Ishikawa (cell line): ENCODE results near the gene FAM120A.

Experiments
- EP300 ChIP-seq: IDR thresholded peaks from 2 replicates; pipeline ENCODE4 v1.6.1; 2012; ENCODE audit warnings: borderline replicate concordance
- MAX ChIP-seq: IDR thresholded peaks from 2 replicates; pipeline ENCODE4 v1.6.1; 2012
- NFIC ChIP-seq: IDR thresholded peaks from 2 replicates; pipeline ENCODE4 v1.6.1; 2012

DNA sequence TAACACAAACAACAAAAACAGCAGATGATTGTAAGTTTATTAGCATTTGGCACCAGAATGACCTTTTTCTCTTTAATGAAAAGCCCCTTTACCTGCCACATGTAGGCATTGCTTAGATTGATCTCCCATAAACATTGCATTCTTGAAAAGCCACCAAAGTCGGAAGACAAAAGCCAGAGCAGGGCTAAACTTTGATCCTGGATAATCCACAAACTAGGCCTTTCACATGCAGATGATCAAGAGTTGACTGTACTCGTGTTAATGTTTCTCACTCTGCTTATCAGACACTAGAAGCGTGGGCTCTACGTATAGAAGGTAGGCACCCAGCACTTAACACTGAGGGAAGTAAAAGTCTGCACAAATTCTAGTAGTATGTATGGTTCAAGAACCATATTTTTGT is 103.9 kb downstream of the FAM120A start:
- TF ChIP-seq EP300 (no peak), MAX (no peak), NFIC (no peak)
